Spleen (tissue), 7 donors: ENCODE measurements around the gene CYGB.

Source experiments
- CTCF ChIP-seq, 11 experiments: fragments of 200-600 bp in 7 of 11; fragments of 450-650 bp in 4 of 11; sonication (generic) in 4 of 11; IDR thresholded peaks in 8 of 11; conservative IDR thresholded peaks in 3 of 11; 1 replicate in 7 of 11; 2 replicates in 4 of 11; pipeline versions ENCODE4 v1.4.0 to v1.8.0; 2016 to 2021; ENCODE audit warnings: antibody characterized with exemption in 11 of 11, inconsistent platforms in 4 of 11, mild to moderate bottlenecking in 1 of 11
- POLR2A ChIP-seq, 3 donors: fragments of 450-650 bp; IDR thresholded peaks; one replicate each; pipeline ENCODE4 v1.5.1; 2017; ENCODE audit warnings: antibody characterized with exemption in 3 of 3, mild to moderate bottlenecking in 1 of 3
- POLR2AphosphoS5 ChIP-seq, 3 donors: sonication (generic); formaldehyde crosslinking; IDR thresholded peaks; one replicate each; pipeline ENCODE4 v1.5.1; 2017; ENCODE audit warnings: antibody characterized with exemption in 3 of 3
- donor health status: DM: no; HTN: no; CAD: no; lungs with moderate emphysema.
- donor health status: DM: no; HTN: no; CAD: no.
- donor health status: DM: no; HTN: no; CAD: no.

DNA sequence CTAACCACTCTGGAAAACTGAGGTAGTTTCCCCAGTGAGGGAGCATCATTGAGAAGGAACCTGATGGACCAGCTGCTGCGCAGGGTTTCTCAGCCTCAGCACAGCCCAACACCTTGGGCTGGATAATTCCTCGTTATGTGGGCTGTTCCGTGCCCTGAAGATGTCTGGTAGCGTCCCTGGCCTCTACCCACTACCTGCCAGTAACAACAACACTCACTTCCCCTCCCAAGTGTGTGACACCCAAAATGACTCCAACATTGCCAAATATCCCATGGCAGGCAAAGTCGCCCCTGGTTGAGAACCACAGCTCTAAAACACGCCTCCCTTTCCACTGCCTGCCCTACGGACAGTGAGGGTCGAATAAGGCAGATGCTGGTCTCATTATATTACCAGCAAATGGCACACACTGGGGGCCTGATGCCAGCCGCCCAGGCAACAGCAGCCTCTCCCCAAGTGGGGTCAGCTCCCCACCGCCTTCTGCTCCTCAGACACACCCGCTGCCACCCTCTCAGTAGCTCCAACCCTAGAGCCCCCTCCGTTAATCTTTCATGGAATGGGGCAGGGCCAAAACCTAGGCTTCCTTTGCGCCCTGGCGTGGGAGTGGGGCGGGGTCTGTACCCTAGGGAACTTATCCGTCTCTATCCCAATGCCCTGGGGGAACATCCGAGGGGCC lies 37.3 kb downstream of the CYGB start:
- TF ChIP-seq CTCF (IDR thresholded peaks at IDR 0.05 in 8 of 11, conservative IDR thresholded peaks at IDR 0.05 in 3 of 11) (no peak), POLR2AphosphoS5 (IDR thresholded peaks at IDR 0.05) (peak; percentile 28 to 82 (median 48)), POLR2A (IDR thresholded peaks at IDR 0.05) (no peak)
